Mucosa of descending colon (tissue), 3 donors: ENCODE results near the gene PPP3CA. TPM values are rescaled to one million over a fixed set of nuclear protein-coding genes. Genes with fewer than 3 reads are reported as not detected.

Source experiments
- ATAC-seq: fragments of 200-7000 bp; cut with Tn5 transposase; one replicate; pipeline ENCODE4 v1.9.1; 2020; ENCODE audit warnings: mild to moderate bottlenecking, moderate library complexity
- DNase-seq, 3 donors: peaks; one replicate each; pipeline ENCODE4 v3.0.0-alpha.2; 2020
- H3K36me3 ChIP-seq: fragments of 200-600 bp; one replicate; pipeline ENCODE4 v1.8.0; 2021; ENCODE audit warnings: low read depth, mild to moderate bottlenecking
- H3K4me1 ChIP-seq: fragments of 200-600 bp; one replicate; pipeline ENCODE4 v1.8.0; 2021; ENCODE audit warnings: low read depth, mild to moderate bottlenecking
- H3K4me3 ChIP-seq: fragments of 200-600 bp; one replicate; pipeline ENCODE4 v1.8.0; 2021; ENCODE audit warnings: mild to moderate bottlenecking
- H3K9me3 ChIP-seq: fragments of 200-600 bp; one replicate; pipeline ENCODE4 v1.8.0; 2021; ENCODE audit warnings: mild to moderate bottlenecking
- CTCF ChIP-seq: fragments of 200-600 bp; IDR thresholded peaks from one replicate; pipeline ENCODE4 v1.8.0; 2022; ENCODE audit warnings: antibody characterized with exemption, mild to moderate bottlenecking
- intact Hi-C, 2 donors: fragments of 100-400 bp; cut with DNase I in 1 of 2; cut with micrococcal nuclease in 1 of 2; formaldehyde crosslinking; loops; one replicate each; pipeline versions ENCODE4 v1.11.0 to v1.11.1; 2022; cut with DNase I, micrococcal nuclease
- total RNA-seq, 3 donors: library from RNA; stranded (reverse); fragmentation: NEBNext Ultra II Directional in 2 of 3; extraction: Animal tissue kit (Norgen Biotek cat#: 25700) in 2 of 3; gene quantifications; one replicate each; pipeline versions ENCODE4 v1.2.1 to v1.2.4, GENCODE V29; 2021 to 2023
- donor health status: DM: no; HTN: no; CAD: no; lungs with moderate emphysema.
- donor health status: DM: no; HTN: no; CAD: no.
- donor health status: DM: no; HTN: yes; CAD: no.

Gene PPP3CA
- total RNA-seq, 3 donors from 2014 or later, result 38.3 to 47.6 (median 40.4) TPM

- ATAC-seq (no peak), DNase-seq (no peak)
- no peaks in the 10 kb centered on the region for H3K36me3 ChIP-seq
- H3K4me3 ChIP-seq, result no peak overlapping the region
- H3K4me1 ChIP-seq, result no peaks in the 10 kb centered on the region
- no peaks in the 10 kb centered on the region for H3K9me3 ChIP-seq
- TF ChIP-seq CTCF, result no peak
- intact Hi-C loops, result no loop called here
Observed at GRCh38 chr4:101306764-101307615, 40.3 kb downstream of the PPP3CA start.

GRCh38 chr4:101306225-101306624 is 41.1 kb downstream of the PPP3CA start:
- intact Hi-C loops, result no loop called here
- DNase-seq, result no peak
- no peak for ATAC-seq
- TF ChIP-seq CTCF, result no peak
- no peak overlapping the region for H3K4me3 ChIP-seq
- H3K36me3 ChIP-seq, result no peaks in the 10 kb centered on the region
- no peaks in the 10 kb centered on the region for H3K9me3 ChIP-seq
- H3K4me1 ChIP-seq, result no peaks in the 10 kb centered on the region

- Histone ChIP-seq H3K9me3 (no peaks in the 10 kb centered on the region), H3K4me1 (no peaks in the 10 kb centered on the region), H3K36me3 (no peaks in the 10 kb centered on the region), H3K4me3 (no peak overlapping the region)
- DNase-seq, result no peak
- intact Hi-C loops, result no loop called here
- no peak for TF ChIP-seq CTCF
- no peak for ATAC-seq
Observed at GRCh38 chr4:101304916-101305315, 42.4 kb downstream of the PPP3CA start.

GRCh38 chr4:101299899-101300540 is 47.3 kb downstream of the PPP3CA start:
- no peak for ATAC-seq
- Histone ChIP-seq H3K4me1 (no peaks in the 10 kb centered on the region), H3K4me3 (no peak overlapping the region), H3K36me3 (no peaks in the 10 kb centered on the region), H3K9me3 (no peaks in the 10 kb centered on the region)
- no peak for TF ChIP-seq CTCF
- intact Hi-C loops, result no loop called here
- DNase-seq, result no peak

GRCh38 chr4:101299021-101299420 is 48.3 kb downstream of the PPP3CA start:
- no peaks in the 10 kb centered on the region for H3K9me3 ChIP-seq
- no peak overlapping the region for H3K4me3 ChIP-seq
- no peaks in the 10 kb centered on the region for H3K4me1 ChIP-seq
- DNase-seq (no peak), ATAC-seq (no peak)
- no peak for TF ChIP-seq CTCF
- intact Hi-C loops, result no loop called here
- no peaks in the 10 kb centered on the region for H3K36me3 ChIP-seq
